Measurements from ENCODE around the gene FARS2. TPM values are rescaled to one million over a fixed set of nuclear protein-coding genes. Genes with fewer than 3 reads are reported as not detected.

FARS2 gene
- total and polyA plus RNA-seq, 2 donors (not counting 3 experiments of a cell fraction or from before 2014, with no cell fraction given) = 20.2 to 20.5 TPM

DNA sequence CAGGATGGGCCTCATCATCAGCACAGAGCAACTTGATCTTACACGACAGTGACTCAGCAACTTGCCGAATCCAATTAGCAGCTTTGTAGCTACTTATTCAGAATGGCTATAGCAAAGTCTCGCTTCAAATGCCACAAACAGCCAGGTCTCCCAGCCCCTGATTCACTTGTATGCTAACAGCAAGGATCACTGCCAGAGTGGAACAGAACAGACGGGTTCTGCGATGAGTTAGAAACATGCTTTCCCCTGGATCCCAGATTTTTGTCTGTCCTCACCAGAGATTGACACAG is 491.0 kb downstream of the FARS2 start:
- TF ChIP-seq FOS (IDR thresholded peaks at IDR 0.05; ENCODE audit: borderline replicate concordance, insufficient read depth, low read length) (no peak), MYC (IDR thresholded peaks at IDR 0.05; ENCODE audit: low read depth, low read length) (no peak), EZH2 (IDR thresholded peaks at IDR 0.05; ENCODE audit: borderline replicate concordance, low read depth, low read length, severe bottlenecking) (no peak), POLR2A (IDR thresholded peaks at IDR 0.05; ENCODE audit: low read depth, low read length) (no peak), POLR2AphosphoS5 (IDR thresholded peaks at IDR 0.05; ENCODE audit: insufficient read depth, low read depth, low read length) (no peak)
- TF ChIP-seq, protein P1, sequence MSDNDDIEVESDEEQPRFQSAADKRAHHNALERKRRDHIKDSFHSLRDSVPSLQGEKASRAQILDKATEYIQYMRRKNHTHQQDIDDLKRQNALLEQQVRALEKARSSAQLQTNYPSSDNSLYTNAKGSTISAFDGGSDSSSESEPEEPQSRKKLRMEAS (IDR thresholded peaks at IDR 0.05; ENCODE audit: insufficient read depth, insufficient read length) = no peak
- TF ChIP-seq, protein P2, sequence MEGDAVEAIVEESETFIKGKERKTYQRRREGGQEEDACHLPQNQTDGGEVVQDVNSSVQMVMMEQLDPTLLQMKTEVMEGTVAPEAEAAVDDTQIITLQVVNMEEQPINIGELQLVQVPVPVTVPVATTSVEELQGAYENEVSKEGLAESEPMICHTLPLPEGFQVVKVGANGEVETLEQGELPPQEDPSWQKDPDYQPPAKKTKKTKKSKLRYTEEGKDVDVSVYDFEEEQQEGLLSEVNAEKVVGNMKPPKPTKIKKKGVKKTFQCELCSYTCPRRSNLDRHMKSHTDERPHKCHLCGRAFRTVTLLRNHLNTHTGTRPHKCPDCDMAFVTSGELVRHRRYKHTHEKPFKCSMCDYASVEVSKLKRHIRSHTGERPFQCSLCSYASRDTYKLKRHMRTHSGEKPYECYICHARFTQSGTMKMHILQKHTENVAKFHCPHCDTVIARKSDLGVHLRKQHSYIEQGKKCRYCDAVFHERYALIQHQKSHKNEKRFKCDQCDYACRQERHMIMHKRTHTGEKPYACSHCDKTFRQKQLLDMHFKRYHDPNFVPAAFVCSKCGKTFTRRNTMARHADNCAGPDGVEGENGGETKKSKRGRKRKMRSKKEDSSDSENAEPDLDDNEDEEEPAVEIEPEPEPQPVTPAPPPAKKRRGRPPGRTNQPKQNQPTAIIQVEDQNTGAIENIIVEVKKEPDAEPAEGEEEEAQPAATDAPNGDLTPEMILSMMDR (IDR thresholded peaks at IDR 0.05; ENCODE audit: extremely low read depth in 1 of 2, insufficient read depth in 1 of 2, low read depth in 1 of 2, low read length in 2 of 2) = no peak
- no TSS peak for BruUV-seq (replicated peaks)
- intact Hi-C loops (cut with micrococcal nuclease) (no loop called here), dilution Hi-C loops (cut with MboI; ENCODE audit: extremely low pct_ligation_motif_present, low sequenced_read_pairs) (no loop called here)
- Histone ChIP-seq H3K4me3 (replicated peaks in 1 of 3; ENCODE audit: insufficient read depth in 1 of 3, low read depth in 1 of 3, low read length in 3 of 3) (no peak overlapping the region), H3K9me1 (replicated peaks; ENCODE audit: control insufficient read depth, extremely low read depth, insufficient read depth, low read length) (peaks cover 3% of the 10 kb centered on the region), H4K20me1 (replicated peaks; ENCODE audit: control insufficient read depth, extremely low read depth, insufficient read depth, low read length) (no peaks in the 10 kb centered on the region), H3K4me2 (ENCODE audit: insufficient read depth, low read length) (no peak overlapping the region), H3K9me3 (replicated peaks; ENCODE audit: control insufficient read depth, insufficient read depth, low read length) (peaks cover 2% of the 10 kb centered on the region), H3K4me1 (ENCODE audit: control insufficient read depth, extremely low read depth, insufficient read depth, low read length) (no peaks in the 10 kb centered on the region), H3K79me2 (ENCODE audit: control insufficient read depth, insufficient read depth, low read length) (no peaks in the 10 kb centered on the region), H3K9ac (replicated peaks; ENCODE audit: extremely low read depth, insufficient read depth, low read length) (no peak overlapping the region), H2AFZ (ENCODE audit: low read depth, low read length) (peak overlapping the region; percentile 89), H3K27me3 (ENCODE audit: control insufficient read depth in 2 of 2, insufficient read depth in 2 of 2, low read length in 2 of 2) (no peaks in the 10 kb centered on the region), H3K36me3 (ENCODE audit: control insufficient read depth in 2 of 2, extremely low read depth in 1 of 2, insufficient read depth in 2 of 2, low read length in 2 of 2) (no peaks in the 10 kb centered on the region), H3K27ac (ENCODE audit: insufficient read depth, low read depth, low read length) (no peak overlapping the region)
- ChIA-PET CTCF (interaction anchor here (0.8 to 2.6 kb wide), 5 partner anchors 13 to 309 kb away, joined by 3 to 9 read pairs (median 4); no protein-coding TSS in a partner anchor), POLR2A (no interaction called here)
- DNase-seq (ENCODE audit: low read depth, low spot score) (peak; percentile 7), FAIRE-seq (no peak)
